ENCODE measurements around the gene LINGO3.

DNA sequence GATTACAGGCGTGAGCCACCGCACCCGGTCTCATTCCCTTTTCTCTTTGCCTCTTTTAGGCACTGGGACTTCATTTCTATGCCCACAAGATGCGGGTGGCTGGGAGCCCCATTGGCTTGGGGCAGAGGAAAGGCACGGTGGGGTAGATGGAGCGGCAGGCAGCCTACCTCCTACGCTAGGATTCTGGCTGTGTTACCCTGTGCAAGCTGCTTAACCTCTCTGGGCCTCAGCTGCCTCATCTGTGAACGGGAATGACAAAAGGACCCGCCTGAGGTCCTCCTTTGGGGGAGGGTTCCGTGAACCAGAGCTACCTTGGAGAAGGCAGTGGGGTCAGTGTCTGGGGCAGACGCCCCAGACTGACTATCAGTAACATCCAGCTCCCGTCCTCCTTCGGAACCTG lies 9.3 kb upstream of the LINGO3 start:
- TF ChIP-seq BCL11A (IDR thresholded peaks at IDR 0.05; ENCODE audit: low read depth, low read length) (no peak), POLR2A (IDR thresholded peaks at IDR 0.05; ENCODE audit: low read depth, low read length) (no peak)

All from GM12878 (cell line).